ENCODE results near the gene SRRM1. TPM values are rescaled to one million over a fixed set of nuclear protein-coding genes. Genes with fewer than 3 reads are reported as not detected.
"Not testable (repeated sequence)": the region's sequence is repeated elsewhere in the genome, so short reads cannot be mapped to it uniquely, and the experiment has no call there.

The SRRM1 gene
- total RNA-seq, 3 donors from 2014 or later (not counting 1 experiment from before 2014, with no cell fraction given), result 291 to 314 (median 302) TPM

GRCh38 chr1:24705260-24706073, 62.4 kb downstream of the SRRM1 start:
- H3K4me3 Mint-ChIP-seq, result peak overlapping the region; percentile 64
- H3K27ac Mint-ChIP-seq, result peak overlapping the region in 1 of 2 donors; percentile 79
- no peak overlapping the region for H3K4me3 ChIP-seq (ENCODE audit: low read length)
- H3K9me3 ChIP-seq (ENCODE audit: control insufficient read depth, insufficient read depth, low read length), result no peaks in the 10 kb centered on the region
- no peaks in the 10 kb centered on the region for H3K27me3 ChIP-seq (ENCODE audit: control insufficient read depth, insufficient read depth, low read length)
- peaks cover 25 to 33% of the 10 kb centered on the region in 2 donors for H3K4me1 Mint-ChIP-seq
- H3K36me3 Mint-ChIP-seq, result no peaks in the 10 kb centered on the region
- no peaks in the 10 kb centered on the region for H3K9me3 Mint-ChIP-seq
- H3K36me3 ChIP-seq (ENCODE audit: control insufficient read depth, insufficient read depth, low read length), result no peaks in the 10 kb centered on the region
- TF ChIP-seq CTCF (IDR thresholded peaks at IDR 0.05), result no peak
- peaks cover 21% of the 10 kb centered on the region for H3K4me1 ChIP-seq (ENCODE audit: control insufficient read depth, insufficient read depth, low read length)
- DNase-seq (peak; percentile 32 to 33), ATAC-seq (peak; percentile 78 to 94 (median 92))
- no peaks in the 10 kb centered on the region for H3K27me3 Mint-ChIP-seq (ENCODE audit: low read depth in 2 of 2)
- 45% methylated on average over 18 of the region's 18 CpGs for WGBS (ENCODE audit: insufficient coverage)
- H3K27ac ChIP-seq (ENCODE audit: low read length), result no peak overlapping the region
- intact Hi-C loops (cut with micrococcal nuclease), result no loop called here

DNA sequence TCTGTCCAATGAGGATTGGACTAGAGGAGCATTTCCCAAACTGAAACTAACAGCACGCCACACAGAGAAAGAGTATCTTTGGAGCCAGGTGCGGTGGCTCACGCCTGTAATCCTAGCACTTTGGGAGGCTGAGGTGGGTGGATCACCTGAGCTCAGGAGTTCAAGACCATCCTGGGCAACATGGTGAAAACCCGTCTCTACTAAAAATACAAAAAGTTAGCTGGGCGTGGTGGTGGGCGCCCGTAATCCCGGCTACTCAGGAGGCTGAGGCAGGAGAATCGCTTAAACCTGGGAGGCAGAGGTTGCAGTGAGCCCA, 62.9 kb downstream of the SRRM1 start:
- ATAC-seq, H3K9me3 Mint-ChIP-seq: not testable (repeated sequence)

GRCh38 chr1:24707687-24708086, 64.6 kb downstream of the SRRM1 start:
- H3K27ac ChIP-seq (ENCODE audit: low read length), result no peak overlapping the region
- no peaks in the 10 kb centered on the region for H3K27me3 Mint-ChIP-seq (ENCODE audit: low read depth in 2 of 2)
- 83% methylated on average over 3 of the region's 4 CpGs for WGBS (ENCODE audit: insufficient coverage)
- H3K27me3 ChIP-seq (ENCODE audit: control insufficient read depth, insufficient read depth, low read length), result no peaks in the 10 kb centered on the region
- ATAC-seq (no peak), DNase-seq (no peak)
- peaks cover 24% of the 10 kb centered on the region for H3K4me1 ChIP-seq (ENCODE audit: control insufficient read depth, insufficient read depth, low read length)
- intact Hi-C loops (cut with micrococcal nuclease), result no loop called here
- no peak overlapping the region for H3K4me3 Mint-ChIP-seq
- H3K36me3 ChIP-seq (ENCODE audit: control insufficient read depth, insufficient read depth, low read length), result no peaks in the 10 kb centered on the region
- no peaks in the 10 kb centered on the region for H3K9me3 Mint-ChIP-seq
- H3K9me3 ChIP-seq (ENCODE audit: control insufficient read depth, insufficient read depth, low read length), result no peaks in the 10 kb centered on the region
- TF ChIP-seq CTCF (IDR thresholded peaks at IDR 0.05), result no peak
- no peaks in the 10 kb centered on the region for H3K36me3 Mint-ChIP-seq
- no peak overlapping the region for H3K27ac Mint-ChIP-seq
- no peak overlapping the region for H3K4me3 ChIP-seq (ENCODE audit: low read length)
- peaks cover 25 to 34% of the 10 kb centered on the region in 2 donors for H3K4me1 Mint-ChIP-seq

More for the DNA sequence above, 62.9 kb downstream of the SRRM1 start:
- peaks cover 25 to 34% of the 10 kb centered on the region in 2 donors for H3K4me1 Mint-ChIP-seq
- H3K4me3 ChIP-seq (ENCODE audit: low read length); H3K27me3 ChIP-seq (ENCODE audit: control insufficient read depth, insufficient read depth, low read length); H3K27ac ChIP-seq (ENCODE audit: low read length); H3K27me3 Mint-ChIP-seq (ENCODE audit: low read depth in 2 of 2); H3K4me3 Mint-ChIP-seq; DNase-seq; H3K36me3 ChIP-seq (ENCODE audit: control insufficient read depth, insufficient read depth, low read length); H3K36me3 Mint-ChIP-seq; H3K9me3 ChIP-seq (ENCODE audit: control insufficient read depth, insufficient read depth, low read length); intact Hi-C loops (cut with micrococcal nuclease); H3K27ac Mint-ChIP-seq: not testable (repeated sequence)
- peaks cover 24% of the 10 kb centered on the region for H3K4me1 ChIP-seq (ENCODE audit: control insufficient read depth, insufficient read depth, low read length)
- WGBS (ENCODE audit: insufficient coverage), result 94% methylated on average over 9 of the region's 9 CpGs

- DNase-seq (no peak), ATAC-seq (no peak)
- H3K27ac ChIP-seq (ENCODE audit: low read length), result no peak overlapping the region
- no peak for TF ChIP-seq CTCF (IDR thresholded peaks at IDR 0.05)
- Mint-ChIP-seq H3K4me3 (no peak overlapping the region), H3K9me3 (no peaks in the 10 kb centered on the region), H3K27ac (no peak overlapping the region), H3K27me3 (ENCODE audit: low read depth in 2 of 2) (no peaks in the 10 kb centered on the region), H3K36me3 (no peaks in the 10 kb centered on the region), H3K4me1 (peaks cover 25 to 34% of the 10 kb centered on the region in 2 donors)
- H3K9me3 ChIP-seq (ENCODE audit: control insufficient read depth, insufficient read depth, low read length), result no peaks in the 10 kb centered on the region
- no peaks in the 10 kb centered on the region for H3K27me3 ChIP-seq (ENCODE audit: control insufficient read depth, insufficient read depth, low read length)
- WGBS (ENCODE audit: insufficient coverage), result 69% methylated on average over 3 of the region's 4 CpGs
- H3K4me1 ChIP-seq (ENCODE audit: control insufficient read depth, insufficient read depth, low read length), result peaks cover 24% of the 10 kb centered on the region
- H3K4me3 ChIP-seq (ENCODE audit: low read length), result no peak overlapping the region
- H3K36me3 ChIP-seq (ENCODE audit: control insufficient read depth, insufficient read depth, low read length), result no peaks in the 10 kb centered on the region
- intact Hi-C loops (cut with micrococcal nuclease), result no loop called here
Observed at GRCh38 chr1:24708938-24709337, 65.8 kb downstream of the SRRM1 start.
